Airway epithelial cell (primary cell): Measurements from ENCODE around the gene FBXL5. TPM values are rescaled to one million over a fixed set of nuclear protein-coding genes. Genes with fewer than 3 reads are reported as not detected.

Source experiments
- total RNA-seq: library from RNA; depleted of rRNA; stranded (reverse); fragments of >200 nt; gene quantifications from 2 replicates; pipeline ENCODE4 v1.2.3, GENCODE V29; 2015

FBXL5 gene
- 45.7 and 65.3 TPM in 2 replicates for total RNA-seq

GRCh38 chr4:15655223-15656037 lies at the start of gene FBXL5:
TSS of gene FBXL5 (minus strand) at chr4:15655357. CDS start at chr4:15655287, 70 bp downstream.

GRCh38 chr4:15702941-15703403 lies 47.8 kb upstream of the FBXL5 start, which contains the start of gene BST1:
TSS of gene BST1 (plus strand) at chr4:15703065. CDS start at chr4:15703145, 80 bp downstream.

GRCh38 chr4:15681372-15682241 lies 26.4 kb upstream of the FBXL5 start, which contains the start of gene FAM200B:
TSS of gene FAM200B (plus strand) at chr4:15681827. CDS start at chr4:15686978, 5,151 bp downstream.

Other genes with a start within 250 kb of the FBXL5 start
- gene C1QTNF7, start 227.3 kb downstream of the FBXL5 start, total RNA-seq = not detected in 2 replicates
- gene CC2D2A, start 185.5 kb downstream of the FBXL5 start, total RNA-seq = 10.8 and 11.4 TPM in 2 replicates
- 18.8 and 37.8 TPM in 2 replicates for gene FAM200B, start 26.5 kb upstream of the FBXL5 start, total RNA-seq
- 1.6 and 4.3 TPM in 2 replicates for gene BST1, start 47.7 kb upstream of the FBXL5 start, total RNA-seq
- 0.07 TPM in 1 of 2 replicates, not detected in the other for gene CD38, start 123.0 kb upstream of the FBXL5 start, total RNA-seq